Measurements from ENCODE around the gene THAP12.
"Not testable (repeated sequence)": the region's sequence is repeated elsewhere in the genome, so short reads cannot be mapped to it uniquely, and the experiment has no call there.

Gene THAP12

GRCh38 chr11:76325185-76325584, 55.7 kb downstream of the THAP12 start:
- DNase-seq (ENCODE audit: low read depth): no peak

GRCh38 chr11:76323804-76324203, 57.1 kb downstream of the THAP12 start:
- DNase-seq (ENCODE audit: low read depth): no peak

DNA sequence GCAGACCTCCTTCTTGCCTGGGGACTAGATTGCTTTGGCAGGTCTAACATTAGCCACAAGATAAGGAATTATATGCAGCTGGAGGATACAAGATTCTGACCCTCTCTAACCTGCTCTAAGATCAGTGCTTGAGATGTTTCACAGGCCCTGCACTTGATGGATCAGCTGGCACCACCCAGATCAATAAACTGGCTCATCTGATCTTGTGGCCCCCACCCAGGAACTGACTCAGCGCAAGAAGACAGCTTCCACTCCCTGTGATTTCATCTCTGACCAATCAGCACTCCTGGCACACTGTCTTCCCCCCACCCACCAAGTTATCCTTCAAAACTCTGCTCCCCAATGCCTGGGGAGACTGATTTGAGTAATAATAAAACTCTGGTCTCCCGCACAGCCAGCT, 57.6 kb downstream of the THAP12 start:
- DNase-seq (ENCODE audit: low read depth): not testable (repeated sequence)

- no peak for DNase-seq (ENCODE audit: low read depth)
These were observed 58.0 kb downstream of the THAP12 start for GRCh38 chr11:76322942-76323341.

DNA sequence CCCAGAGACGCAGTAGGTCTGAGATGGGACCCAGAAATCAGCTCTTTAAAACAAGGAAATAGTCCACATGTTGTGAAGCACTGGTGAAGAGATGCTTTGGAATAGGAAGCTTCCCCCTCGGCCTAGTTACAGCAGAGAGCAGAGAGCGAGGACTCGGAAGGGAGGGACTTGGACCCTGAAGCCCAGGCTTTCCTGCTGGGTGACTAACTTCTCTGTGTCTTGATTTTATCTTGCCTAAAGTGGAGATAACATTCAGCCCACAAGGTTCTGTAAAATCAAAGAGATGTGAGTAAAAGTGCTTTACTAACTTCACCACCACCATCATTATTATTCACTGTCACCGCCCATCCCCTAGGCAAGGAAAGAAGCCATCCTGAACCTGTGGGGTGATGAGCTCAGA, 58.4 kb downstream of the THAP12 start:
- DNase-seq (ENCODE audit: low read depth): no peak

- DNase-seq (ENCODE audit: low read depth): no peak
These were observed 59.0 kb downstream of the THAP12 start for GRCh38 chr11:76321820-76322524.

- no peak for DNase-seq (ENCODE audit: low read depth)
These were observed 59.6 kb downstream of the THAP12 start for GRCh38 chr11:76321340-76321739.

DNA sequence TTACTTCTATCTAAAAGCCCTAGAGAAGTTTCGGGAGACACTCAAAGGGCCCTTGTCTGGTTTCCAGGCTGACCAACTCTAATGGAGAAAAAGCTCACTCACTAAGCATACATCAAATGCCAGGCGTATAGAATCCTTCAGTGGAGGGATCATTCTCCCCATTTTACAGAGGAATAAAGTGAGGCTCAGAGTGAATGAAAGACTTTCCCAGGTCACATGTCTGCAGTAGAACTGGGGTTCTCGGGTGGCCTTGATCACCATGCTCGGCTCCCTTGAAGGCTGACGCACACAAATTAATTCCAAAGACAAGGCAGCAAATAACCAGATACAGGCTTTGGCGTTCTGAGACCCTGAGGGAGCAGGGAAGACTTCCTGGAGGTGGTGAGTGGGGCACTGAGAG, 60.0 kb downstream of the THAP12 start:
- no peak for DNase-seq (ENCODE audit: low read depth)

- DNase-seq (ENCODE audit: low read depth): not testable (repeated sequence)
These were observed 61.1 kb downstream of the THAP12 start for GRCh38 chr11:76319798-76320197.

- peak; percentile 54 for DNase-seq (ENCODE audit: low read depth)
These were observed 62.1 kb downstream of the THAP12 start for GRCh38 chr11:76318744-76319384.

- no peak for DNase-seq (ENCODE audit: low read depth)
These were observed 63.6 kb downstream of the THAP12 start for GRCh38 chr11:76317296-76317695.

GRCh38 chr11:76316726-76317125, 64.2 kb downstream of the THAP12 start:
- DNase-seq (ENCODE audit: low read depth): no peak

DNA sequence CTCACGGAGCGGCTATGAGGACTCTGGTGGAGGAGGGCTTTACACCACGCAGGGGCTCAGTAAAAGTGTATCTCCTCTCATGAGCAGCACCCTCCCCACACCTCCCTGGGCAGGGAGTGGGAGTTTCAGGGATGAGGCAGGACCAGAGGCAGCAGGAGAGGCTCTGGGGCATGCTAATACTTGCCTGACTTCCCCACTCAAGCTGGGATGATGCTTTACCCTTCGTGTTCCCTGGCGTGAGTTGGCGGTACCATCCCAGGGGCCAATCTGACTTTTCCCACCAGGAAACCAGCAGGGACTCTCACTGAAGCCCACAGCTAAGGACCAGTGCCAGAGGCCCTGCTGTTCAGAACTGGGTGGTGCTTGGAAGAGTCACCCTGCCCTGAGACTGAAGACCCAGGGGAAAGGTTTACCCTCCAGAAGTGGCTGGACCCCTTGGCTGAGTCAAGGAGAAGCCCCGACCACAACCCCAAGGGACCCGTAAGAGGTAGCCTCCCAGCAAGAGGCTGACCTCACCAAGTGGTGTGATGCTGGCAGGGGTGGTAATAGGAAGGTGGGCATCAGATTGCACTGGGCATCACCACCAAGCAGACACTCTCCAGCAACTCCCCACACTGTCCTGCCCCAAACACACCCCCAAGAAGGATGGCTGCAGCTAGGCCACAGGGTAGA, 65.6 kb downstream of the THAP12 start:
- no peak for DNase-seq (ENCODE audit: low read depth)

- DNase-seq (ENCODE audit: low read depth): no peak
These were observed 66.2 kb downstream of the THAP12 start for GRCh38 chr11:76314741-76315090.

GRCh38 chr11:76313913-76314740, 66.8 kb downstream of the THAP12 start:
- DNase-seq (ENCODE audit: low read depth): no peak

DNA sequence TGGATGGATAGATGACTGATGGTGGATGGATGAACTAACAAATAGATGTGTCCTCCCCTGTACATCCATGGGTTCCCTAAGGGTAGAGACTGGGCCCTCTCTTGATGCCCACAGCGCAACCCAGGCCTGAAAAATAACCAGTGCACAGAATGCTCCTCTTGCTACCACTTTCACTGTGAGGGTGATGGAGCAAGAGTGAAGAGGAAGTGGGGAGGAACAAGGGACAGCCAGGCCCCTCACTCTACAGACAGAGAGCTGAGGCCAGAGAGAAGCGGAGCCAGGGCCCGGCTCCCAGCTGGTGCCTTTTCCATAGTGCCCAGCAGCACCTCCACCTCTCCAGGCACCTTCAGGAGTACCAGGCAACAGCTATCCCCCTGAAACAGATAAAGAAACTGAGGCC, 67.7 kb downstream of the THAP12 start:
- no peak for DNase-seq (ENCODE audit: low read depth)

DNA sequence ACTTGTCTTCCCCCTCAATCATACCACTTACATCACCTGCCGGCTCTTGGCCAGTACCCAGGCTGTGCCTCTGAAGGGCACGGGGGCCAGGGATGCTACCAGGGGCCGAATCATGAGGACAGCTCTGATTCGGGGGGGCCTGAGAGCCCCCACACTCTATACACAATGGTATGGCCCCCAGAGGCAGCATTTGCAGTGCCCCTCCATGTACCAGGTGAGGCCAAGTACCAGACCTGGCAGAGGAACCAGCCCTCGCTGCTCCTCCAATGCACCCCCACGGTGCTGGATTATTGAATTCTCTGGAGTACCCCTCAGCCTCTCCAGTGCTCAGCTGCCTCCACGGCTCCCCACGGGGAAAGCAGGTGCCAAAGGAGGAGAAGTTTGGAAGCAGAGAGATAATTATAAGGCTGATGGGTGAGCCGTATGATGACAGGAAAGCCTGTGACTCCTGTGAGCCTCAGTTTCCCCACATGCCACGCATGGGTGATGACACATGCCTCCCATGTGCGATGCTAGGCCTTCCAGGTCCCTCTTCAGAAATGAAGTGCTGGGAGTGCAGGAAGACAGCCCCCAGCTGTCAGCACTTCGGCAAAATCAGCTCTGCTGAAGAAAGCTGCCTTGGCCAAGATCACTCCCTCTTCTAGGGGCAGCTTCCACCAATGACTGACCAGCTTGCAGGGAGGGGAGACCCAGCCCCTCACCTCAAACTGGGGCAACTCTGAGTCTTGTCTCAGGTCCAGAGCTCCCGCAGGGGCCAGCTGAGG, 69.9 kb downstream of the THAP12 start:
- DNase-seq (ENCODE audit: low read depth): no peak

DNA sequence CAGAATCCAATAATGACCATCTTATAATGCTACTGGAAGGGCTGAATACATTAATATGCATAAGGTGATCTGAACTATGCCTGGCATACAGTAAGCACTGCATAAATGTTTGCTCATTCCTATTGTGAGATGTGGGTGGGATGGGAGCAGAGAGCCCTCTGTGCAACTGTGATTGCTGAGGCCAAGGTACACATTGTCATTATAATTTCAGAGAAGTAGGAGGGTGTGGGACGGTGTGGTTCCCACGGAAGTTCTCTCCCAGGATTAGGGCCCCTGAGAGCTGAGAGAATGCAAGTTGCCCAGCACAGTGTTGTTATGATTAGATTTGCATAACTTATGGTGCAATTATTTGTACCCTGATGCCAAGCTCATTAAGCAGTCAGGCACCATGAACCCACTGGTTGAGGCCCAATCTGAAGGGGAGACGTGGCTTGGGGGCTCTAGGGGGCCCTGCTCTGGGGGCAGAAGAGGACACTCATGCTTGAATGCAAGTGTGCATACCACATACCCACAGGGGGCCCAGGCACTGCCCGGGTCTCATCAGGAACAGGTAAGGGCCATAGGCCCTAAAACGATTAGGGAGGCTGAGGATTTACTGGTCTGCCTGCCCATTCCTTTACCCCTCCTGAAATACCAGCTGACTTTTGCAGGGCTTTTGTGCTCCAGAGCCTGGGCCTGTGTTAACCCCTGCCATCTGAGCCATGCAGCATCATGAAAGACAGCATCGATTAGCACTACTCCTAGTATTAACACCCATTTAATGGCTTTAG, 72.8 kb downstream of the THAP12 start:
- no peak for DNase-seq (ENCODE audit: low read depth)

- DNase-seq (ENCODE audit: low read depth): no peak
These were observed 73.5 kb downstream of the THAP12 start for GRCh38 chr11:76307396-76307795.

GRCh38 chr11:76303399-76303798, 77.5 kb downstream of the THAP12 start:
- no peak for DNase-seq (ENCODE audit: low read depth)

DNA sequence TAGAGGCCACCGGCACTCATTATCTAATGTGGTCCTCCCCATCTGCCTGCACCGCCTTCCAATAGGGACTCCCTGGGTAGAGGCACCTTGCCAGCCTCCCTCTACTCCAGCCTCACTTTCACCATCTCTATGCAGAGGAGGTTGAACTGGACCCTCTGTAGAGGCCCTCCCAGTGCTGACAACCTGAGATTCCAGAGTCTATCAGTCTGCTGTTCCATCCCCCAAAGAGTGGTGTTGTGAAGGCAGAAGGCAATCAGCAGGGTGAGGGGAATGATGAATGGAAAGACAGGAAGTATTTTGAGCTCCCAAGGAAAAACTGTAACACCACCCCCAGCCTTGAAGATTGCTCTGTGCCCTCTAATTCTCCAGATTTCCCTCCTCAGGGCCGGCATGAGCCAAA, 77.9 kb downstream of the THAP12 start:
- no peak for DNase-seq (ENCODE audit: low read depth)

Measured in T-helper 22 cell (primary cell).